ENCODE results near the gene GMPS. TPM values are rescaled to one million over a fixed set of nuclear protein-coding genes. Genes with fewer than 3 reads are reported as not detected.
"Not testable (repeated sequence)": the region's sequence is repeated elsewhere in the genome, so short reads cannot be mapped to it uniquely, and the experiment has no call there.

Gene GMPS
- total RNA-seq, 1 experiment from 2014 or later = 136 TPM

DNA sequence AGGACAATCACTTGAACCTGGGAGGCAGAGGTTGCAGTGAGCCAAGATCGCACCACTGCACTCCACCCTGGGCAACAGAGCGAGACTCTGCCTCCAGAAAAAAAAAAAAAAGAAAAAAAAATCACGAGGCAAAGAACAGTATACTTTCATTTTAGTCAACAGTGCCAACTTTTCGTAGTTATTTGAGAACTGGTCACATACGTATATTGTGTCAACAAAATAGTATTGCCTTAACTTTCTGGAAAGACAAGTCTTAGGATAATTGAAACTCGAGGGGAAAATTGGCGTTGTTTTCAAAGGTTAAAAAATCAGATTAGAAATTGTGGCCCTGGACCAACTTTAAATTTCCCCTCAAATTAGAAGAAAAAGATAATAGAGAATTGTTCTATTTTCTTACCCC, 13.8 kb downstream of the GMPS start (continued):
- no peak for TF ChIP-seq NR2C2 (CRISPR knock-in tag; IDR thresholded peaks at IDR 0.05)

DNA sequence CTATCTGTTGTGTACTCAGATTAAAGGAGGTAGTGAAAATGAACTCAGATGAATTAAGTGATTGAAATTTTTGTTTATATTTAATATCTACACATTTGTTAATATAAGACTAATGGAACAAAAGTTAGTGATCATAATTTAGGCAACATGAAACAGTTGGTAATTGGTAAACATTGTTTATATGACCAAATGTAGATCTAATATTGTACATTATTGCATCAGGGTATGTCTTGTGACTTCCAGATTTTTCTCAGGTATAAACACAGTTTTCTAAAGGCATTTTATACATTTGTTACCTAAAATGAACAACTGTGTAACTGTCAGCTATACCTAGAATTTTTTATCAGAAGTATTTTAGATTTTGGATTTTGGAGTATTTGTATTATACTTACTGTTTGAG, 14.8 kb downstream of the GMPS start:
- H3K36me3 Mint-ChIP-seq = no peaks in the 10 kb centered on the region

DNA sequence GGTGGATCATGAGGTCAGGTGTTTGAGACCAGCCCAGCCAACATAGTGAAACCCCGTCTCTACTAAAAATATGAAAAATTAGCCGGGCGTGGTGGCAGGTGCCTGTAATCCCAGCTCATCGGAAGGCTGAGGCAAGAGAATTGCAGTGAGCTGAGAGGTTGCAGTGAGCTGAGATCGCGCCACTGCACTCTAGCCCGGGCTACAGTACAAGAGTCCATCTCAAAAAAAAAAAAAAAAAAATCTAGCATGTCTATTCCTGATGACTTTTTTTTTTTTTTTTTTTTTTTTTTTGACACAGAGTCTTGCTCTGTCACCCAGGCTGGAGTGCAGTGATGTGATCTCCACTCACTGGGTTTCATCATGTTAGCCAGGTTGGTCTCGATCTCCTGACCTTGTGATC, 15.9 kb downstream of the GMPS start:
- H3K36me3 Mint-ChIP-seq; H3K27me3 Mint-ChIP-seq (ENCODE audit: low read depth); H3K4me3 Mint-ChIP-seq; H3K9me3 Mint-ChIP-seq; H3K27ac Mint-ChIP-seq; DNase-seq (ENCODE audit: low spot score); ATAC-seq: not testable (repeated sequence)
- H3K4me1 Mint-ChIP-seq = peaks cover 15% of the 10 kb centered on the region
- POLR2A ChIA-PET = interaction anchor here (0.7 kb wide), 2 partner anchors 67 to 1647 kb away, joined by 3 read pairs; no protein-coding TSS in a partner anchor
- CTCF ChIA-PET = interaction anchor here (0.7 to 1.4 kb wide), 2 partner anchors 80 to 564 kb away, joined by 3 to 6 read pairs; partner anchors contain the start of gene C3orf33

More for the DNA sequence above, 14.8 kb downstream of the GMPS start:
- Mint-ChIP-seq H3K27ac (no peak overlapping the region), H3K4me3 (no peak overlapping the region), H3K27me3 (ENCODE audit: low read depth) (no peaks in the 10 kb centered on the region), H3K4me1 (peaks cover 14% of the 10 kb centered on the region), H3K9me3 (no peaks in the 10 kb centered on the region)
- DNase-seq (ENCODE audit: low spot score) (no peak), ATAC-seq (no peak)
- CTCF ChIA-PET = interaction anchor here (1.0 to 1.4 kb wide), 3 partner anchors 15 to 79 kb away, joined by 3 to 4 read pairs (median 3); partner anchors contain the start of gene C3orf33
- TF ChIP-seq FOXP1 (CRISPR knock-in tag; IDR thresholded peaks at IDR 0.05; ENCODE audit: borderline replicate concordance) (no peak), MXD4 (CRISPR knock-in tag; IDR thresholded peaks at IDR 0.05; ENCODE audit: borderline replicate concordance) (no peak), PRRX2 (CRISPR knock-in tag; IDR thresholded peaks at IDR 0.05) (no peak), ATF6 (CRISPR knock-in tag; IDR thresholded peaks at IDR 0.05) (no peak), TCF7 (CRISPR knock-in tag; IDR thresholded peaks at IDR 0.05; ENCODE audit: low read depth) (no peak), SP1 (CRISPR knock-in tag; conservative IDR thresholded peaks at IDR 0.05) (no peak), ZNF281 (CRISPR knock-in tag; IDR thresholded peaks at IDR 0.05) (no peak), ZNF138 (CRISPR knock-in tag; conservative IDR thresholded peaks at IDR 0.05) (no peak), STAT6 (CRISPR knock-in tag; conservative IDR thresholded peaks at IDR 0.05; ENCODE audit: low read depth) (no peak), SOX15 (CRISPR knock-in tag; IDR thresholded peaks at IDR 0.05) (no peak), GTF2I (CRISPR knock-in tag; conservative IDR thresholded peaks at IDR 0.05) (no peak), TEAD1 (CRISPR knock-in tag; IDR thresholded peaks at IDR 0.05) (no peak), CREM (CRISPR knock-in tag; IDR thresholded peaks at IDR 0.05) (no peak)
- TF ChIP-seq, protein P1, sequence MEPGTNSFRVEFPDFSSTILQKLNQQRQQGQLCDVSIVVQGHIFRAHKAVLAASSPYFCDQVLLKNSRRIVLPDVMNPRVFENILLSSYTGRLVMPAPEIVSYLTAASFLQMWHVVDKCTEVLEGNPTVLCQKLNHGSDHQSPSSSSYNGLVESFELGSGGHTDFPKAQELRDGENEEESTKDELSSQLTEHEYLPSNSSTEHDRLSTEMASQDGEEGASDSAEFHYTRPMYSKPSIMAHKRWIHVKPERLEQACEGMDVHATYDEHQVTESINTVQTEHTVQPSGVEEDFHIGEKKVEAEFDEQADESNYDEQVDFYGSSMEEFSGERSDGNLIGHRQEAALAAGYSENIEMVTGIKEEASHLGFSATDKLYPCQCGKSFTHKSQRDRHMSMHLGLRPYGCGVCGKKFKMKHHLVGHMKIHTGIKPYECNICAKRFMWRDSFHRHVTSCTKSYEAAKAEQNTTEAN (CRISPR knock-in tag; IDR thresholded peaks at IDR 0.05) = no peak
- TF ChIP-seq, protein P2, sequence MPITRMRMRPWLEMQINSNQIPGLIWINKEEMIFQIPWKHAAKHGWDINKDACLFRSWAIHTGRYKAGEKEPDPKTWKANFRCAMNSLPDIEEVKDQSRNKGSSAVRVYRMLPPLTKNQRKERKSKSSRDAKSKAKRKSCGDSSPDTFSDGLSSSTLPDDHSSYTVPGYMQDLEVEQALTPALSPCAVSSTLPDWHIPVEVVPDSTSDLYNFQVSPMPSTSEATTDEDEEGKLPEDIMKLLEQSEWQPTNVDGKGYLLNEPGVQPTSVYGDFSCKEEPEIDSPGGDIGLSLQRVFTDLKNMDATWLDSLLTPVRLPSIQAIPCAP (CRISPR knock-in tag; IDR thresholded peaks at IDR 0.05) = no peak
- POLR2A ChIA-PET = no interaction called here
